Left colon (tissue), 2 donors: ENCODE measurements around the gene TEX19. TPM values are rescaled to one million over a fixed set of nuclear protein-coding genes. Genes with fewer than 3 reads are reported as not detected.
"Not testable (repeated sequence)": the region's sequence is repeated elsewhere in the genome, so short reads cannot be mapped to it uniquely, and the experiment has no call there.

Experiments
- ATAC-seq: fragments of 200-7000 bp; cut with Tn5 transposase; one replicate; pipeline ENCODE4 v1.9.1; 2020; ENCODE audit warnings: mild to moderate bottlenecking, moderate library complexity
- DNase-seq, 2 donors: peaks; one replicate each; pipeline ENCODE4 v3.0.0-alpha.2; 2020
- intact Hi-C, 2 donors: fragments of 100-400 bp; cut with DNase I in 1 of 2; cut with micrococcal nuclease in 1 of 2; formaldehyde crosslinking; loops; one replicate each; pipeline versions ENCODE4 v1.11.2 to v1.14.0; 2022; cut with DNase I, micrococcal nuclease
- total RNA-seq, 2 donors: library from RNA; stranded (reverse); fragmentation: NEBNext Ultra II Directional; extraction: Animal tissue kit (Norgen Biotek cat#: 25700); gene quantifications; one replicate each; pipeline ENCODE4 v1.2.1, GENCODE V29; 2021
- donor health status: DM: no; HTN: no; CAD: no.
- donor health status: DM: yes; HTN: yes; CAD: no.

The TEX19 gene
- total RNA-seq, 2 donors from 2014 or later, result not detected

GRCh38 chr17:82369211-82369610 is 10.2 kb downstream of the TEX19 start:
- intact Hi-C loops, result no loop called here
- no peak for DNase-seq
- no peak for ATAC-seq

- ATAC-seq, result peak; percentile 23
- DNase-seq, result peak in 1 of 2 donors; percentile 29
- intact Hi-C loops, result loop anchor here in 1 of 2 donors (5.0 kb wide), 1 partner anchor 252 kb away; no protein-coding TSS in a partner anchor
These were observed 11.7 kb downstream of the TEX19 start for GRCh38 chr17:82370471-82371332.

- intact Hi-C loops, result loop anchor here in 1 of 2 donors (5.0 kb wide), 1 partner anchor 251 kb away; no protein-coding TSS in a partner anchor
- DNase-seq, result no peak
- no peak for ATAC-seq
These were observed 12.5 kb downstream of the TEX19 start, which contains the start of gene UTS2R for GRCh38 chr17:82371333-82372248. UTS2R (plus strand) TSS chr17:82371765; CDS start chr17:82374325, 2,560 bp downstream.

GRCh38 chr17:82372249-82373071 is 13.4 kb downstream of the TEX19 start:
- intact Hi-C loops, result loop anchor here in 1 of 2 donors (5.0 kb wide), 1 partner anchor 250 kb away; no protein-coding TSS in a partner anchor
- ATAC-seq, result peak; percentile 50
- no peak for DNase-seq

GRCh38 chr17:82373072-82373452 is 14.0 kb downstream of the TEX19 start:
- ATAC-seq, DNase-seq: not testable (repeated sequence)
- intact Hi-C loops, result loop anchor here in 1 of 2 donors (5.0 kb wide), 1 partner anchor 249 kb away; no protein-coding TSS in a partner anchor

GRCh38 chr17:82373731-82374625 is 14.9 kb downstream of the TEX19 start:
- ATAC-seq (no peak), DNase-seq (no peak)
- intact Hi-C loops, result loop anchor here in 1 of 2 donors (5.0 kb wide), 1 partner anchor 248 kb away; no protein-coding TSS in a partner anchor

- DNase-seq, result no peak
- no peak for ATAC-seq
- intact Hi-C loops, result loop anchor here in 1 of 2 donors (5.0 kb wide), 1 partner anchor 248 kb away; no protein-coding TSS in a partner anchor
These were observed 15.7 kb downstream of the TEX19 start for GRCh38 chr17:82374626-82375331.

GRCh38 chr17:82375359-82376041 is 16.5 kb downstream of the TEX19 start:
- no peak for DNase-seq
- ATAC-seq, result no peak
- intact Hi-C loops, result no loop called here

- no peak for ATAC-seq
- intact Hi-C loops, result no loop called here
- DNase-seq, result peak in 1 of 2 donors; percentile 21
These were observed 17.1 kb downstream of the TEX19 start for GRCh38 chr17:82376042-82376730.

GRCh38 chr17:82377294-82377693 is 18.2 kb downstream of the TEX19 start:
- intact Hi-C loops, DNase-seq, ATAC-seq: not testable (repeated sequence)

GRCh38 chr17:82377924-82378740 is 19.1 kb downstream of the TEX19 start:
- intact Hi-C loops, result no loop called here
- no peak for ATAC-seq
- DNase-seq, result no peak

- DNase-seq, result no peak
- intact Hi-C loops, result no loop called here
These were observed 19.6 kb downstream of the TEX19 start for GRCh38 chr17:82378741-82379021.

GRCh38 chr17:82380860-82381702 is 22.0 kb downstream of the TEX19 start:
- intact Hi-C loops, result no loop called here
- no peak for DNase-seq

More at GRCh38 chr17:82378741-82379021, 19.6 kb downstream of the TEX19 start:
- no peak for ATAC-seq

GRCh38 chr17:82381703-82382009 is 22.6 kb downstream of the TEX19 start:
- DNase-seq, ATAC-seq, intact Hi-C loops: not testable (repeated sequence)

More at GRCh38 chr17:82380860-82381702, 22.0 kb downstream of the TEX19 start:
- no peak for ATAC-seq
